Mononuclear cell (primary cell): ENCODE measurements around the gene KLF13. TPM values are rescaled to one million over a fixed set of nuclear protein-coding genes. Genes with fewer than 3 reads are reported as not detected.

ENCODE experiments used
- H3K27me3 ChIP-seq: 2 replicates; pipeline ENCODE4 v1.6.0; 2011; ENCODE audit warnings: low read length, control low read depth; ENCODE audit not compliant: insufficient read depth
- H3K4me1 ChIP-seq: 2 replicates; pipeline ENCODE4 v1.5.1; 2011; ENCODE audit warnings: mild to moderate bottlenecking, low read length, control low read depth; ENCODE audit not compliant: insufficient read depth
- H3K4me3 ChIP-seq: 2 replicates; pipeline ENCODE4 v1.5.1; 2011; ENCODE audit warnings: mild to moderate bottlenecking, low read length, moderate library complexity
- H3K9me3 ChIP-seq: 2 replicates; pipeline ENCODE4 v1.5.1; 2011; ENCODE audit warnings: low read depth, mild to moderate bottlenecking, control low read depth, low read length
- total RNA-seq: library from RNA; depleted of rRNA; stranded (reverse); fragments of >200 nt; gene quantifications from one replicate; pipeline ENCODE4 v1.2.3, GENCODE V29; 2012

Gene KLF13
- total RNA-seq, 1 donor: 151 TPM

DNA sequence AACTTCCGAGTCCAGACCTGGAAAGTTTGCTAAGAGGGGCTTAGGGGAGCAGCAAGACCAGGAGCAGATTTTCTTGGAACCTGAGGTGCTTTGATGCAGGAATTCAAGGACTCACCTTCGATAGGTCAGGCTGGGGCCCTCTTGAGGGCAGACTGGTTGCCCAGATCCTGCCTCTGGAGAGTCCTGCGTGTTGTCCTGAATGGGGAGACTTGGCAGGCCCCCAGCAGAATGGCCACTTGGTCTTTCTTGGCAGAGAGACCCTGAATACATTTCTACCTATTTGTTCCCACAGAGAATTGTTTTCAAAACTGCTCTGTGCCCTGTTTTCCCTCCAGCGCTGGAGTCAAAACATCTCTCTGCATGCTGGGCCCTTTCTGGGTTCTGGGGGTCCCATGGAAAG lies 4.2 kb downstream of the KLF13 start:
- Histone ChIP-seq H3K4me1 (peaks cover 71% of the 10 kb centered on the region), H3K4me3 (no peak overlapping the region), H3K9me3 (no peaks in the 10 kb centered on the region), H3K27me3 (no peaks in the 10 kb centered on the region)

DNA sequence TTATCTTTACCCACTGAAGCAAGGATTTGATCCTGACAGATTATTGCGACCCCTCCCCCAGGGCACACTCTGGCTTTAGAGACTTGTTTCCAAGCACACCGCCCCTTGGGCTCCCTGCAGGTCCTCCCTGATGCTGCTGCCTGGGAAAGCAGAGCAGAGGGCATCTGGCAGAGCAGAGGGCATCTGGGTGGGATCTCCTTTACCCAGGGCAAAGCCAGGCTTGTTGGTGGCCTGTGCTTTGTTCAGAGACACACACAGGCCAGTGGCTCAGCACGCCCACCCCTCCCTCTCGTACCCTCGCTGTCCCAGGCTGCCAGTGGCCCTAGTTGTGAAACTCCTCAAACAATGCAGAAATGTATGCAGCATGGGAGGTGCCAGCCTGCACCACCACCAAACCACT lies 4.8 kb downstream of the KLF13 start:
- H3K4me1 ChIP-seq: peaks cover 77% of the 10 kb centered on the region
- H3K4me3 ChIP-seq: no peak overlapping the region
- H3K27me3 ChIP-seq: no peaks in the 10 kb centered on the region
- H3K9me3 ChIP-seq: no peaks in the 10 kb centered on the region

DNA sequence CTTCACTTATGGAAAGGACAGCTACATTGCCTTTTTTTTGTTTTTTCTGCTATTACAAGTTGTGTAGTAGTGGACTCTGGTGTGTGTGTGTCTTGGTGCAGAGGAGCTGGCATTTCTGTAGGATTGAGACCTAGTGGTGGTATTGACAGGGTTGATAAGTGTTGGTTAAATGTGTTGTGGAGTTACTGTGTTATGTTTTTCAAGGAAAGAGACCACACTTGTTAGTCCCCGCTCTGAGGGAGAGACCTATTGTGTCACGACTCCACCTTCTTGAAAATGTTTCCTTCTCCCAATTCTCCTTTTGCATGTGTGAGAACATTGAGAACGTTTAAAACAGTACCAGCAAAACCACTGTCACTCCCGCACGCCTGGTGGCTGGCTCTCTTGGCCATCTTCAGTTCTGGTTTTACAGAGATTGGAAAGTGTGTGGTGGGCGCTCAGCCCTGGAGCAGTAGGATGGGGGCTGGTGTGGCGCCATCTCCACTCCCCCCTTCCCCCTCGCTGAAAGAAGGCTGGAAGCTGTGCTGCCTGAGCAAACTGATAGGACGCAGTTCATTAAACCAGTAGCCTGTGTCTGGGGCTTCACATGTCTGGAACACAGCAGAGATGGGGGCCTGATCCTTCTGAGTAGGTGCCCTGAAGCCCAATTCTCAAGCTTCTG lies 5.5 kb downstream of the KLF13 start:
- Histone ChIP-seq H3K27me3 (no peaks in the 10 kb centered on the region), H3K4me3 (no peak overlapping the region), H3K9me3 (no peaks in the 10 kb centered on the region), H3K4me1 (peaks cover 84% of the 10 kb centered on the region)

- Histone ChIP-seq H3K4me1 (peaks cover 90% of the 10 kb centered on the region), H3K9me3 (no peaks in the 10 kb centered on the region), H3K4me3 (no peak overlapping the region), H3K27me3 (no peaks in the 10 kb centered on the region)
Measured at GRCh38 chr15:31332681-31333071, 6.0 kb downstream of the KLF13 start.

DNA sequence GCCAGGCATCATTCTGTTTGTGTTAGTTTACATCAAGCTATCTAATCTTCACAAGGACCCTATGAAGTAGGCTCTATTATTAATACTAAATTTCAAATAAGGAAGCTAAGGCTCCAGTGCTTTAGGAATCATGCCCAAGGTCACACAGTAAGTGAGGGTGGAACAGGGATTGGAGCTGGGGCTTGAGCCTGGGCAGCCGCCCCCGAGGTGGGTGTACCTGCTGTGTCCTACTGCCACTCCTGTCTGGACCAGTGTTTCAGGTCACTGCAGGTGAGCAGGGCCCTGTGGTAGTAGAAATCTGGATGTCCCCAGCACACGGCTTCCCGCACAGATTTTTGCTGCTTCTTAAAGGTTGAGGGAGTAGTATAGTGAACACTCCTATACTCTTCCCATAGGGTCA lies 6.5 kb downstream of the KLF13 start:
- Histone ChIP-seq H3K27me3 (no peaks in the 10 kb centered on the region), H3K9me3 (no peaks in the 10 kb centered on the region), H3K4me1 (peaks cover 94% of the 10 kb centered on the region), H3K4me3 (no peak overlapping the region)

- Histone ChIP-seq H3K4me1 (peaks cover 99% of the 10 kb centered on the region), H3K27me3 (no peaks in the 10 kb centered on the region), H3K4me3 (no peak overlapping the region), H3K9me3 (no peaks in the 10 kb centered on the region)
Measured at GRCh38 chr15:31333820-31334219, 7.2 kb downstream of the KLF13 start.

- Histone ChIP-seq H3K9me3 (no peaks in the 10 kb centered on the region), H3K4me3 (no peak overlapping the region), H3K27me3 (no peaks in the 10 kb centered on the region), H3K4me1 (peaks cover 99% of the 10 kb centered on the region)
Measured at GRCh38 chr15:31335989-31336592, 9.5 kb downstream of the KLF13 start.

DNA sequence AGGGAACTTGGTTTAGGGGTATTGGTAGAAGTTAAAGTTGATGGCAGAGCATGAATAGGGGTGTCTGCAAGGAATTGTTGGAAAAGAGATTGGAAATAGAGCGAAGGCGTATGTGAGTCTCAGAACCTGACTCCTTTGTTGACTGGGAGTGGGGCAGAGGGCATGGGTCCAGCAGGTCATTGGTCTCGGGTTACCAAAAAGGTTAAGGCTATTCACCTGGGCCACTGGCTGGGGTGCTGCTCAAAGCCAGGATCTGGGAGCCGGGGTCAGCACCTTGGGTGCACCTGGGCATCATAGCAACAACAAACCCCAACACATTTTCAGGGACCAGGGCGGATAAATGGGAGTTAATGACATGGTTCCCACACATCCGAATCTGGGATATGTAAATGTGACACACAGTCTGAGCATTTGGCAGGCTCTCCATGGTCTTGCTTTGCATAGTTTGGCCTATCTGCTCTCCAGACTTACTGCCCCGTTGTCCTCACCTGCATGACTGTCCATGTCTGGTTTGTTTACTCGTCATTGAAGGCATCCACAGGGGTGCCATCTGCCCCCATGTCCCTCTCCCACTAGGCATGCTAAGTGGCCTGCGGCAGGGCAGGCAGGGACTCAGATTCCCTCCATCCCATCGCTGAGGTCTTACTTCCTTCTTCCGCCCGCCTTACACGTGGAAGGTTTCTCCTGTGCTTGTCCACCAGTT lies 10.1 kb downstream of the KLF13 start:
- Histone ChIP-seq H3K4me3 (no peak overlapping the region), H3K27me3 (no peaks in the 10 kb centered on the region), H3K9me3 (no peaks in the 10 kb centered on the region), H3K4me1 (peaks cover 99% of the 10 kb centered on the region)

DNA sequence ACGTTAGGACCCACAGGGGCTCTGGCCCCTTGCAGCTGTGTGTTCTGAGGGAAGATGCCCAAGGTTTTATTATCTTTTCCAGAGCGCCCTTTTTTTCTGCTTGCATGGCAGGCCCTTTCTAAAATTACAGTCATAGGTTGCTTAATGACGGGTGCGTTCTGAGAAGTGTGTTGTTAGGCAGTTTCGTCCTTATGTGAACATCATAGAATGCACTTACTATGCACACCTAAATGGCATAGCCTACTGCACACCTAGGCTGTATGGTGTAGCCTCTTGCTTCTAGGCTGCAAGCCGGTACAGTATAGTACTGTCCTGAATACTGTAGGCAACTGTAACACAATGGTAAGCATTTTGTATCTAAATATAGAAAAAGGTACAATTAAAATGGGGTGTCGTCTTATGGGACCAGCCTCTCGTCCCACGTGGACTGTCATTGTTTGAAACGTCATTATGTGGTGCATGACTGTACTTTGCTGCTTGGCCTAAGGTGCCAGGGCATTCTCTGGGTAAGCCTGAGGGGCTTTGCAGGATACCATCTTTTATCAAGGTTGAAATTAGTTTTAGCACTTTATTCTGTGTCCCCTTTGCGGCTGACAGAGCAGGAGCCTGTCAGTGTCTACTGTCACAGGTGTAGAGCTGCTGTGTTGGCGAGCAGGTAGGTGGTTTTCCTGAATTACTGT lies 10.9 kb downstream of the KLF13 start:
- no peak overlapping the region for H3K4me3 ChIP-seq
- H3K27me3 ChIP-seq: no peaks in the 10 kb centered on the region
- peaks cover 99% of the 10 kb centered on the region for H3K4me1 ChIP-seq
- H3K9me3 ChIP-seq: no peaks in the 10 kb centered on the region

- Histone ChIP-seq H3K4me1 (peaks cover 99% of the 10 kb centered on the region), H3K9me3 (no peaks in the 10 kb centered on the region), H3K27me3 (no peaks in the 10 kb centered on the region), H3K4me3 (no peak overlapping the region)
Measured at GRCh38 chr15:31338318-31338878, 11.8 kb downstream of the KLF13 start.

DNA sequence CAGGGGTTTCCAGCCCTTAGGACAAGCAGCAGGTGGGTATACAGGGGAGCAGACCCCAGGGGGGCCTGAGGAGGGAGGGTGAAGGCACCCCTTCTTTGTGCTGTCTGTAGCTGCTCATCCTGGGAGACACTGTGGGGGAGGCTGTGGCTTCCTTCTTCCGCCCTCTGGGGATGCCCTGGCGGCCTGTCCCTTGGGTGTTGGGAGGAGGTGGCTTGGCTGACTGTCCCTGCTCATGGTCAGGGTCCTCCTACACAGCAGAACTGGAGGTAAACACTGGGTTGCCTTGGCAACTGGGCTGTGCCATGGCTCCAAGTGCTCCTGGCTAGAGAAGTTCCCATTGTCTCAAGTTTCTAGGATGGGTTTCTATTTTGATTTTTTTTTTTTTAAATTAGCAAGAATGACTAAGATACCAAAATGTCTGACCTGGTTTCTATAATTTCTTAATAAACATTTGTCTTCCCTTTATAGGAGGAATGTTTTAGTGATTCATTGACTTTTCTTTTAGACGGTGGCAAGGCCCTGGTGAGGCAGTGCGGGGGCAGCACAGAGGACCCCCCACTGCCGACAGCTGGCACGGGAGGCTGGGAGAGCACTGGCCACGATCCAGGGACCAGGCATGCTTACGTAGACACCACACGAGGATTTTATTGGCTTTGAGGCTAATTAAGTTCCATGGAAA lies 12.4 kb downstream of the KLF13 start:
- Histone ChIP-seq H3K9me3 (no peaks in the 10 kb centered on the region), H3K27me3 (no peaks in the 10 kb centered on the region), H3K4me1 (peaks cover 99% of the 10 kb centered on the region), H3K4me3 (no peak overlapping the region)

- no peaks in the 10 kb centered on the region for H3K27me3 ChIP-seq
- no peak overlapping the region for H3K4me3 ChIP-seq
- peaks cover 99% of the 10 kb centered on the region for H3K4me1 ChIP-seq
- H3K9me3 ChIP-seq: no peaks in the 10 kb centered on the region
Measured at GRCh38 chr15:31339558-31339895, 12.9 kb downstream of the KLF13 start.

GRCh38 chr15:31340047-31340446 lies 13.4 kb downstream of the KLF13 start:
- H3K4me1 ChIP-seq: peaks cover 99% of the 10 kb centered on the region
- H3K4me3 ChIP-seq: no peak overlapping the region
- H3K27me3 ChIP-seq: no peaks in the 10 kb centered on the region
- no peaks in the 10 kb centered on the region for H3K9me3 ChIP-seq

GRCh38 chr15:31340592-31340991 lies 14.0 kb downstream of the KLF13 start:
- Histone ChIP-seq H3K4me3 (no peak overlapping the region), H3K27me3 (no peaks in the 10 kb centered on the region), H3K9me3 (no peaks in the 10 kb centered on the region), H3K4me1 (peaks cover 100% of the 10 kb centered on the region)

- peaks cover 100% of the 10 kb centered on the region for H3K4me1 ChIP-seq
- H3K9me3 ChIP-seq: no peaks in the 10 kb centered on the region
- H3K4me3 ChIP-seq: no peak overlapping the region
- no peaks in the 10 kb centered on the region for H3K27me3 ChIP-seq
Measured at GRCh38 chr15:31341071-31341470, 14.4 kb downstream of the KLF13 start.
